Left colon (tissue), 2 donors: ENCODE measurements around the gene USP30. TPM values are rescaled to one million over a fixed set of nuclear protein-coding genes. Genes with fewer than 3 reads are reported as not detected.
"Not testable (repeated sequence)": the region's sequence is repeated elsewhere in the genome, so short reads cannot be mapped to it uniquely, and the experiment has no call there.

Experiments used
- ATAC-seq: fragments of 200-7000 bp; cut with Tn5 transposase; one replicate; pipeline ENCODE4 v1.9.1; 2020; ENCODE audit warnings: mild to moderate bottlenecking, moderate library complexity
- DNase-seq, 2 donors: peaks; one replicate each; pipeline ENCODE4 v3.0.0-alpha.2; 2020
- intact Hi-C, 2 donors: fragments of 100-400 bp; cut with DNase I in 1 of 2; cut with micrococcal nuclease in 1 of 2; formaldehyde crosslinking; loops; one replicate each; pipeline versions ENCODE4 v1.11.2 to v1.14.0; 2022; cut with DNase I, micrococcal nuclease
- long read RNA-seq: library from polyadenylated mRNA; unstranded; transcript quantifications from one replicate; pipeline ENCODE4 v2.0.0, GENCODE V29; 2021
- total RNA-seq, 2 donors: library from RNA; stranded (reverse); fragmentation: NEBNext Ultra II Directional; extraction: Animal tissue kit (Norgen Biotek cat#: 25700); gene quantifications; one replicate each; pipeline ENCODE4 v1.2.1, GENCODE V29; 2021
- donor health status: DM: no; HTN: no; CAD: no.
- donor health status: DM: yes; HTN: yes; CAD: no.

USP30 gene, protein sequence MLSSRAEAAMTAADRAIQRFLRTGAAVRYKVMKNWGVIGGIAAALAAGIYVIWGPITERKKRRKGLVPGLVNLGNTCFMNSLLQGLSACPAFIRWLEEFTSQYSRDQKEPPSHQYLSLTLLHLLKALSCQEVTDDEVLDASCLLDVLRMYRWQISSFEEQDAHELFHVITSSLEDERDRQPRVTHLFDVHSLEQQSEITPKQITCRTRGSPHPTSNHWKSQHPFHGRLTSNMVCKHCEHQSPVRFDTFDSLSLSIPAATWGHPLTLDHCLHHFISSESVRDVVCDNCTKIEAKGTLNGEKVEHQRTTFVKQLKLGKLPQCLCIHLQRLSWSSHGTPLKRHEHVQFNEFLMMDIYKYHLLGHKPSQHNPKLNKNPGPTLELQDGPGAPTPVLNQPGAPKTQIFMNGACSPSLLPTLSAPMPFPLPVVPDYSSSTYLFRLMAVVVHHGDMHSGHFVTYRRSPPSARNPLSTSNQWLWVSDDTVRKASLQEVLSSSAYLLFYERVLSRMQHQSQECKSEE
- 10 to 100 TPM; 26.6 to 33.5 TPM for total RNA-seq
- long read RNA-seq, transcript USP30-201 (13 exons, 3,742 nt): major isoform, 12 of 40 reads
- long read RNA-seq, partial matches to known transcripts: 11 of 40 reads
- long read RNA-seq, other reads (novel, unspliced or antisense): 17 of 40 reads

- DNase-seq (peak; percentile 82 to 88), ATAC-seq (peak; percentile 87)
- intact Hi-C loops: no loop called here
These were observed at the start of gene USP30 for GRCh38 chr12:109052414-109053323. TSS of gene USP30 (plus strand) at chr12:109052576. CDS start at chr12:109052679, 103 bp downstream.

- intact Hi-C loops: no loop called here
- DNase-seq (no peak), ATAC-seq (no peak)
These were observed 48.4 kb upstream of the USP30 start for GRCh38 chr12:109004017-109004416.

DNA sequence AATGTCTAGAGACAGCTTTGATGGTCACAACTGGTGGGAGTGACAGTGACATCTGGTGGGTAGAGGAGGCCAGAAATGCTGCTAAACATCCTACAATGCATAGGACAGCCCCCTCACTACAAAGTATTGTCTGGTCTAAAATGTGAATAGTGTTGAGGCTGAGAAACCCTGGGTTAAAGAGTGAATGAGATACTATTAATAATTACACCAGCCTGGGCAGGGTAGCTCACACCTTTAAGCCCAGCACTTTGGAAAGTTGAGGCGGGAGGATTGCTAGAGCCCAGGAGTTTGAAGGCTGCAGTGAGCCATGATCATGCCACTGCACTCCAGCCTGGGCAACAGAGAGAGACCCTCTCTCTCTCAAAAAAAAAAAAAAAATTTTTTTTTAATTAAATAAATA is 42.6 kb upstream of the USP30 start:
- DNase-seq (no peak), ATAC-seq (no peak)
- intact Hi-C loops: no loop called here

GRCh38 chr12:109010259-109010658 is 42.1 kb upstream of the USP30 start:
- intact Hi-C loops: no loop called here
- ATAC-seq (no peak), DNase-seq (no peak)

DNA sequence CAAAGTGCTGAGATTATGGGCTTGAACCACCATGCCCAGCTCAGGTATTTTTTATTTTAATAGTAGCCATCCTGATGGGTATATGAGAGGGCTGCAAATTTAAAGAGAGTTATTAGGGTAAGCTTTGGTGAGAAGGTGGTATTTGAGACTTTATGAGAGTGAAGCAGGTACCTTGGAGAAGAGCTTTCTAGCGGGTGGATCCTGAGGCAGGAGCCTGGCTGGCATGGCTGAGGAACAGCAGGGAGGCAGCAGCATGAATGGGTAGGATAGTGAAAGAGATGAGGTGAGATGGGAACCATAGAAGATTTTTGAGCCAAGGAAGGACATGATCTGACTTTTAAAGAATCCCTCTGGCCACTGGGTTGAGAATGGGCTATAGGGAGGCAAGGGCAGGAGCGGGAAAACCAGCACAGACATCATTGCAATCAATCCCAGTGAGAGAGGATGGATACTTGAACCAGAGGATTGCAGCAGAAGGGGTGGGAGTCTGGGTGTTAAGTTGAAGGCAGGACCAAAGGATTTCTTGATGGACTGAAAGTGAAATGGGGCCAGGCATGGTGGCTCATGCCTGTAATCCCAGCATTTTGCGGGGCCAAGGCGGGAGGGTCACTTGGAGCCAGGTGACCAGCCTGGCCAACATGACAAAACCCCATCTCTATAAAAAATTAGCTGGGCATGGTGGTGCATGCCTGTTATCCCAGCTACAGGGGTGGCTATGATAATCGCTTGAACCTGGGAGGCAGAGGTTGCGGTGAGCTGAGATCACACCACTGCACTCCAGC is 37.2 kb upstream of the USP30 start:
- intact Hi-C loops: no loop called here
- DNase-seq: no peak
- no peak for ATAC-seq

GRCh38 chr12:109016016-109016415 is 36.4 kb upstream of the USP30 start:
- no peak for ATAC-seq
- no peak for DNase-seq
- intact Hi-C loops: no loop called here

DNA sequence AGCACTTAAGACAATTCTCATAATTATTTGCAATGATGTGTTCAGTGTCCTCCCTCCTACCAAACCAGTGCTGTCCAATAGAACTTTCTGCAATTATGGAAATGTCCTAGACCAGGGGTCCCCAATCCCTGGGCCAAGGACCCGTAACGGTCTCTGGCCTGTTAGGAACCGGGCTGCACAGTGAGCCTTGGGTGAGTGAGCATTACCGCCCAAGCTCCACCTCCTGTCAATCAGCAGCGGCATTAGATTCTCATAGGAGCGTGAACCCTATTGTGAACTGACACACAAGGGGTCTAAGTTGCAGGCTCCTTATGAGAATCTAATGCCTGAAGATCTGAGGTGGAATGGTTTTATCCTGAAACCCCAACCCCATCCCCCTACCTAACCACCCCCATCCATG is 35.4 kb upstream of the USP30 start:
- DNase-seq (no peak), ATAC-seq (no peak)
- intact Hi-C loops: no loop called here

GRCh38 chr12:109018296-109018695 is 34.1 kb upstream of the USP30 start:
- ATAC-seq (peak; percentile 38), DNase-seq (no peak)
- intact Hi-C loops: no loop called here

DNA sequence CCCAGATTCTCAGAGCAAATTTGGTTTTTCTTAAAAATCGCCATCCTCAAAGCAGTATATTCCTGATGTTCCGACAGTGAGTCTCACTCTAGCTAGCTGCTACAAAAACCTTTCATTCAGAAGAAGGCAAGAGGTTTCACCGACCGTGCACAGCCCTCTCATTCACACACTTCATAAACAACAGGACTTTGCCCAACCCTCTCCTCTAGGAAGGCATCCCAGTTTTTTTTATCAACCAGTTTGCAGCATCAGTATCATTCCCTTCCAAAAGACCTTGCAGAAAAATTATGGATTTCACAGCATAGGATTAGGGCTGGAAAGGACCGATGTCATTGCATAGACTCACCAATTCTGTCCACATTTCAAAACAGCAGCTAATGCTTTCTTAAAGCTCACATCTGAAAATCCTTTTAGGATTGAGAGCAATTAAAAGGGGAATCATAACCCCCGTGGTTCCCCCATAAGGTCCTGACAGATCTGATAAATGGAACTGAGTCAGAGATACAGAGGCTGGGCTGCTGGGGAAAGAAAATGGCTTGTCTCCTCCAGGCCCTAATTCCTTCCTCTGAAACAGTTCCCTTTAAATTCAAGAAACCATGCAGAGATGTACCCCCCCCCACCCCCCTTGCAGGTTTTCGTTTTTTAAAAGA is 32.1 kb upstream of the USP30 start:
- DNase-seq (no peak), ATAC-seq (no peak)
- intact Hi-C loops: no loop called here

GRCh38 chr12:109020796-109021380 is 31.5 kb upstream of the USP30 start, which contains the start of gene SVOP:
TSS of gene SVOP (minus strand) at chr12:109021068. CDS start at chr12:109020868, 200 bp downstream.
- ATAC-seq: peak; percentile 96
- intact Hi-C loops: no loop called here

GRCh38 chr12:109027767-109028166 is 24.6 kb upstream of the USP30 start:
- intact Hi-C loops: no loop called here
- DNase-seq (no peak), ATAC-seq (no peak)

More at GRCh38 chr12:109020796-109021380, 31.5 kb upstream of the USP30 start, which contains the start of gene SVOP:
- DNase-seq: peak; percentile 69 to 78

DNA sequence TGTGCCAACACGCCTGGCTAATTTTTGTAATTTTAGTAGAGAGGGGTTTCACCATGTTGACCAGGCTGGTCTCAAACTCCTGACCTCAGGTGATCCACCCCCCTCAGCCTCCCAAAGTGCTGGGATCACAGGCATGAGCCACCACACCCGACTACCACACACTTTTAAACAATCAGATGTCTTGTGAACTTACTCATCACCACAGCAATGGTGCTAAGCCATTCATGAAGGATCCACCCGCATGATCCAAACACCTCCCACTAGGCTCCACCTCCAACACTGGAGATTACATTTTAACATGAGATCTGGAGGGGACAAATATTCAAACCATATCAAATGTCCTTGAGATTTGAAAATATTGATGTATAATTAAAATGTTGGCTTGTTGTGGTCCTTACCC is 23.8 kb upstream of the USP30 start:
- ATAC-seq, intact Hi-C loops, DNase-seq: not testable (repeated sequence)

GRCh38 chr12:109029411-109029810 is 23.0 kb upstream of the USP30 start:
- ATAC-seq: no peak
- no peak for DNase-seq
- intact Hi-C loops: no loop called here

DNA sequence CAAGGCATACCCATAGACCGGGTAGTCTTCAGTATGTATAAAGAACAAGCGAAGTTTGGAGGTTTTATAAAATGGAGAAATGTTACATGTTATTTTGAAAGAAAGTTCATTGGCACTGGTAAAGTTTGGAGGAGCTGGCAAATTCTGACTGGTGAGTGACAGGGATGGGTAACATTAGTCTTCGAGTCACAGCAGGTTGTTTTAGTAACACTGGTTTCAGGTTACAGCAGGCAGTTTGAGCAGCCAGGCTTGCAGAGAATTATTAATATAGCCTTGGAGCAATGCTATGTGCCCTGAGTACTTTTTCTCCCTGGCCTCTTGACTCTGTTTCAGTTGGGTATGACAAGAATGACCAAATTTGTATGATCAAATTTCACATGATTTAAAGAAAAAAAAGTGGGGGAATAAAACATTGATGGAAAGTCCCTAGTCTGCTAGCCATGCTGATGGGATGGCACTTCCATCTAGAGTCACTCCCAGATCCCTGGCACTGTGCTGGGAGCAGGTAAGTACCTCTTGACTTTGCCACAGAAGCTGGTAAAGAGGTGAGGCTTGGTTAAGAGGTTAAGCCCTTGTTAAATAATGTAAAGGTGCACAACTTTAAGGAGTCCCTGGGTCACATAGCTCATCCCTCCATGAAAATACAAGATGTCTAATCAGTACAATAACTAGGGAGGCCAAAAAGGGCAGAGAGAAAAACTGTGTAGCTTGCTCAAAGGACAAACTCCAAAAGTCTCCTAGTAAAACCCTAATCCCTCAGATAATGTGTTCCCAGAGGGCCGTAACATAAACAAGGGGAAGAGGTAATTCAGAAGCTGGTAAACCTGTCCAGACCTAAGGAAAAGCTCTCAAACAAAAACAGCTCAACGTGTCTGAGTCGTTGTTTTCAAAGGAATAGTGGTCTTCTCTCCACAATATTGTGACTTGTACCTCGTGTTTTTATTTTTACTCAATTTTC is 18.9 kb upstream of the USP30 start:
- DNase-seq (no peak), ATAC-seq (no peak)
- intact Hi-C loops: no loop called here

DNA sequence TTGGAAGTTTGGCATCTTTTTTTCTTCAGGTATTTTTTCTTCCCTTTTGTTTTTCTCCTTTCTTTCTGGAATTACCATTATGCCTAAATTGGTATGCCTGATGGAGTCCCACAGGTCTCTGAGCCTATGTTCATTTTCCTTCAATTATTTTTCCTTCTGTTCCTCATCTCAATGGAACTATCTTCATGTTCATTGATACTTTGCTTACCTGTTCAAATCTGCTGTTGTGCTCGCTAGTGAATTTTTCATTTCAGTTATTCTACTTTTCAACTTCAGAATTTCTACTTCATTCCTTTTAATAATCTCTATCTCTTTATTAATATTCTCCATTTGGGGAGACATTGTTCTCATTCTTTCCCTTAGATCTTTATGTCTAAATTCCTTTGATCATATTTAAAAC is 15.4 kb upstream of the USP30 start:
- intact Hi-C loops: no loop called here
- DNase-seq: no peak
- ATAC-seq: no peak

- intact Hi-C loops: no loop called here
- DNase-seq: no peak
- no peak for ATAC-seq
These were observed 8.1 kb upstream of the USP30 start for GRCh38 chr12:109044241-109044640.
